ENCODE results near the gene PRSS56. TPM values are rescaled to one million over a fixed set of nuclear protein-coding genes. Genes with fewer than 3 reads are reported as not detected.

Gene PRSS56
- polyA plus RNA-seq, 1 donor from 2014 or later, result 0.16 TPM

GRCh38 chr2:232529806-232530547, 9.8 kb downstream of the PRSS56 start:
- H3K9me3 ChIP-seq (ENCODE audit: low read length), result no peaks in the 10 kb centered on the region
- no peak overlapping the region for H3K4me3 ChIP-seq (ENCODE audit: low read length)
- no peaks in the 10 kb centered on the region for H3K79me2 ChIP-seq (replicated peaks; ENCODE audit: insufficient read depth, low read length)
- H2AFZ ChIP-seq (ENCODE audit: low read depth, low read length), result no peak overlapping the region
- no peaks in the 10 kb centered on the region for H4K20me1 ChIP-seq (ENCODE audit: insufficient read depth)
- H3K27ac ChIP-seq (ENCODE audit: low read length), result no peak overlapping the region
- no peaks in the 10 kb centered on the region for H3K27me3 ChIP-seq (ENCODE audit: insufficient read depth, low read depth, low read length)
- no peaks in the 10 kb centered on the region for H3F3A ChIP-seq (ENCODE audit: insufficient read depth, low read length, poor library complexity, severe bottlenecking)
- H3K9ac ChIP-seq (ENCODE audit: low read length), result no peak overlapping the region
- TF ChIP-seq POLR2AphosphoS5 (IDR thresholded peaks at IDR 0.05), result no peak
- no peak overlapping the region for H3K4me2 ChIP-seq (ENCODE audit: low read length)
- no peaks in the 10 kb centered on the region for H3K9me2 ChIP-seq (ENCODE audit: insufficient read depth, low read length)
- no peaks in the 10 kb centered on the region for H3K36me3 ChIP-seq (ENCODE audit: insufficient read depth, low read length)

- H3K79me2 ChIP-seq (replicated peaks; ENCODE audit: insufficient read depth, low read length), result no peaks in the 10 kb centered on the region
- no peaks in the 10 kb centered on the region for H4K20me1 ChIP-seq (ENCODE audit: insufficient read depth)
- H3K9ac ChIP-seq (ENCODE audit: low read length), result no peak overlapping the region
- H2AFZ ChIP-seq (ENCODE audit: low read depth, low read length), result no peak overlapping the region
- no peaks in the 10 kb centered on the region for H3F3A ChIP-seq (ENCODE audit: insufficient read depth, low read length, poor library complexity, severe bottlenecking)
- no peaks in the 10 kb centered on the region for H3K9me2 ChIP-seq (ENCODE audit: insufficient read depth, low read length)
- no peak overlapping the region for H3K4me3 ChIP-seq (ENCODE audit: low read length)
- H3K27me3 ChIP-seq (ENCODE audit: insufficient read depth, low read depth, low read length), result no peaks in the 10 kb centered on the region
- H3K36me3 ChIP-seq (ENCODE audit: insufficient read depth, low read length), result no peaks in the 10 kb centered on the region
- H3K27ac ChIP-seq (ENCODE audit: low read length), result no peak overlapping the region
- TF ChIP-seq CTCF (IDR thresholded peaks at IDR 0.05; ENCODE audit: poor library complexity, severe bottlenecking) (no peak), RAD21 (conservative IDR thresholded peaks at IDR 0.05) (no peak), POLR2AphosphoS5 (IDR thresholded peaks at IDR 0.05) (no peak), TAF1 (IDR thresholded peaks at IDR 0.05; ENCODE audit: low read depth) (no peak), EP300 (conservative IDR thresholded peaks at IDR 0.05; ENCODE audit: poor library complexity, severe bottlenecking) (no peak), REST (IDR thresholded peaks at IDR 0.05; ENCODE audit: borderline replicate concordance) (no peak), MXI1 (conservative IDR thresholded peaks at IDR 0.05; ENCODE audit: poor library complexity, severe bottlenecking) (no peak), EZH2 (IDR thresholded peaks at IDR 0.05; ENCODE audit: borderline replicate concordance, insufficient read depth, low read length, poor library complexity, severe bottlenecking) (no peak), SMC3 (conservative IDR thresholded peaks at IDR 0.05; ENCODE audit: poor library complexity) (no peak)
- no peaks in the 10 kb centered on the region for H3K9me3 ChIP-seq (ENCODE audit: low read length)
- H3K4me2 ChIP-seq (ENCODE audit: low read length), result no peak overlapping the region
Observed at GRCh38 chr2:232530626-232531260, 10.6 kb downstream of the PRSS56 start.
